Activated CD4-positive, alpha-beta T cell treated with anti-CD3 and anti-CD28 coated beads, Interleukin-2, amount 50 U/mL, for 16 hours (primary cell): ENCODE measurements around the gene ADAP2.
"Not testable (repeated sequence)": the region's sequence is repeated elsewhere in the genome, so short reads cannot be mapped to it uniquely, and the experiment has no call there.

Experiments
- DNase-seq: peaks from one replicate; pipeline ENCODE4 v3.0.0-alpha.2; 2020

The ADAP2 gene

GRCh38 chr17:30921544-30922196 is at the start of gene ADAP2:
ADAP2 (plus strand) TSS chr17:30921945; CDS start chr17:30922015, 70 bp downstream.
- DNase-seq = no peak

- no peak for DNase-seq
Observed at GRCh38 chr17:30886187-30886586, 35.6 kb upstream of the ADAP2 start.

GRCh38 chr17:30894236-30894635 is 27.5 kb upstream of the ADAP2 start:
- DNase-seq = no peak

GRCh38 chr17:30897311-30897710 is 24.4 kb upstream of the ADAP2 start:
- no peak for DNase-seq

GRCh38 chr17:30905742-30906100 is 16.0 kb upstream of the ADAP2 start:
- DNase-seq = no peak

GRCh38 chr17:30906101-30906911 is 15.4 kb upstream of the ADAP2 start, which contains the start of gene TEFM:
TEFM (minus strand) TSS chr17:30906238; CDS start chr17:30906198, 40 bp downstream.
- peak; percentile 94 for DNase-seq

GRCh38 chr17:30908717-30909420 is 12.9 kb upstream of the ADAP2 start:
- DNase-seq = no peak

- DNase-seq = not testable (repeated sequence)
Observed at GRCh38 chr17:30910151-30910550, 11.6 kb upstream of the ADAP2 start.

- no peak for DNase-seq
Observed at GRCh38 chr17:30913955-30914354, 7.8 kb upstream of the ADAP2 start.

GRCh38 chr17:30915833-30916611 is 5.7 kb upstream of the ADAP2 start:
- DNase-seq = no peak

- DNase-seq = no peak
Observed at GRCh38 chr17:30917050-30917449, 4.7 kb upstream of the ADAP2 start.

GRCh38 chr17:30920282-30920681 is 1.5 kb upstream of the ADAP2 start:
- DNase-seq = no peak

- DNase-seq = no peak
Observed at GRCh38 chr17:30920683-30921543, 832 bp upstream of the ADAP2 start.

GRCh38 chr17:30922235-30923030 is 688 bp downstream of the ADAP2 start:
- no peak for DNase-seq

- no peak for DNase-seq
Observed at GRCh38 chr17:30924341-30924740, 2.6 kb downstream of the ADAP2 start.

GRCh38 chr17:30926516-30926915 is 4.8 kb downstream of the ADAP2 start:
- DNase-seq = no peak

- no peak for DNase-seq
Observed at GRCh38 chr17:30927756-30928155, 6.0 kb downstream of the ADAP2 start.

- DNase-seq = no peak
Observed at GRCh38 chr17:30928584-30928983, 6.8 kb downstream of the ADAP2 start.

- DNase-seq = no peak
Observed at GRCh38 chr17:30929081-30929633, 7.4 kb downstream of the ADAP2 start.

- DNase-seq = not testable (repeated sequence)
Observed at GRCh38 chr17:30929861-30930260, 8.1 kb downstream of the ADAP2 start.

- no peak for DNase-seq
Observed at GRCh38 chr17:30930495-30930894, 8.8 kb downstream of the ADAP2 start.
